Measurements from ENCODE around the gene TTI1.

The TTI1 gene

GRCh38 chr20:37948956-37949355 is 84.3 kb downstream of the TTI1 start:
- Histone ChIP-seq H3K9ac (ENCODE audit: low read length) (no peak overlapping the region), H3K4me2 (ENCODE audit: low read length) (no peak overlapping the region), H3K4me1 (ENCODE audit: insufficient read depth, low read length, severe bottlenecking) (no peaks in the 10 kb centered on the region), H3K36me3 (ENCODE audit: insufficient read depth, low read length) (no peaks in the 10 kb centered on the region; the same call in 1 of the 2 replicates), H3K27ac (ENCODE audit: low read depth, low read length, poor library complexity, severe bottlenecking) (no peak overlapping the region), H3K9me2 (ENCODE audit: low read depth, low read length) (no peaks in the 10 kb centered on the region), H3K9me3 (ENCODE audit: low read length) (peaks cover 5% of the 10 kb centered on the region; the same call in 1 of the 2 replicates), H2AFZ (ENCODE audit: low read length) (no peak overlapping the region), H3K27me3 (ENCODE audit: insufficient read depth, low read length) (peaks cover 4% of the 10 kb centered on the region; the same call in 1 of the 2 replicates), H4K20me1 (ENCODE audit: insufficient read depth, low read length) (no peaks in the 10 kb centered on the region), H3K4me3 (ENCODE audit: low read depth, low read length, poor library complexity, severe bottlenecking) (no peak overlapping the region), H3K79me2 (ENCODE audit: insufficient read depth, low read length) (no peaks in the 10 kb centered on the region), H3F3A (ENCODE audit: insufficient read depth, low read length) (no peaks in the 10 kb centered on the region)
- no peak for TF ChIP-seq EZH2 (IDR thresholded peaks at IDR 0.05; ENCODE audit: borderline replicate concordance, low read length)
- TF ChIP-seq CTCF (IDR thresholded peaks at IDR 0.05; ENCODE audit: low read length): no peak

- no peak overlapping the region for H3K4me3 ChIP-seq (ENCODE audit: low read depth, low read length, poor library complexity, severe bottlenecking)
- H3K9me2 ChIP-seq (ENCODE audit: low read depth, low read length): no peaks in the 10 kb centered on the region
- H4K20me1 ChIP-seq (ENCODE audit: insufficient read depth, low read length): no peaks in the 10 kb centered on the region
- H3K27ac ChIP-seq (ENCODE audit: low read depth, low read length, poor library complexity, severe bottlenecking): no peak overlapping the region
- peaks cover 4% of the 10 kb centered on the region; the same call in 1 of the 2 replicates for H3K27me3 ChIP-seq (ENCODE audit: insufficient read depth, low read length)
- H3K9ac ChIP-seq (ENCODE audit: low read length): no peak overlapping the region
- peaks cover 6% of the 10 kb centered on the region for H3K4me1 ChIP-seq (ENCODE audit: insufficient read depth, low read length, severe bottlenecking)
- TF ChIP-seq CTCF (IDR thresholded peaks at IDR 0.05; ENCODE audit: low read length) (no peak), EZH2 (IDR thresholded peaks at IDR 0.05; ENCODE audit: borderline replicate concordance, low read length) (no peak)
- H2AFZ ChIP-seq (ENCODE audit: low read length): no peak overlapping the region
- H3F3A ChIP-seq (ENCODE audit: insufficient read depth, low read length): no peaks in the 10 kb centered on the region
- H3K9me3 ChIP-seq (ENCODE audit: low read length): peaks cover 5% of the 10 kb centered on the region; the same call in 1 of the 2 replicates
- H3K4me2 ChIP-seq (ENCODE audit: low read length): no peak overlapping the region
- no peaks in the 10 kb centered on the region; the same call in 1 of the 2 replicates for H3K36me3 ChIP-seq (ENCODE audit: insufficient read depth, low read length)
- H3K79me2 ChIP-seq (ENCODE audit: insufficient read depth, low read length): no peaks in the 10 kb centered on the region
Measured at GRCh38 chr20:37947943-37948342, 85.3 kb downstream of the TTI1 start.

GRCh38 chr20:37946946-37947345 is 86.3 kb downstream of the TTI1 start:
- H3F3A ChIP-seq (ENCODE audit: insufficient read depth, low read length): no peaks in the 10 kb centered on the region
- no peak overlapping the region for H3K27ac ChIP-seq (ENCODE audit: low read depth, low read length, poor library complexity, severe bottlenecking)
- H3K9ac ChIP-seq (ENCODE audit: low read length): no peak overlapping the region
- peaks cover 5% of the 10 kb centered on the region; the same call in 1 of the 2 replicates for H3K9me3 ChIP-seq (ENCODE audit: low read length)
- peaks cover 4% of the 10 kb centered on the region; the same call in 1 of the 2 replicates for H3K27me3 ChIP-seq (ENCODE audit: insufficient read depth, low read length)
- no peak overlapping the region for H3K4me2 ChIP-seq (ENCODE audit: low read length)
- H4K20me1 ChIP-seq (ENCODE audit: insufficient read depth, low read length): no peaks in the 10 kb centered on the region
- no peaks in the 10 kb centered on the region for H3K9me2 ChIP-seq (ENCODE audit: low read depth, low read length)
- H3K4me1 ChIP-seq (ENCODE audit: insufficient read depth, low read length, severe bottlenecking): peaks cover 7% of the 10 kb centered on the region
- no peak for TF ChIP-seq CTCF (IDR thresholded peaks at IDR 0.05; ENCODE audit: low read length)
- no peak for TF ChIP-seq EZH2 (IDR thresholded peaks at IDR 0.05; ENCODE audit: borderline replicate concordance, low read length)
- no peaks in the 10 kb centered on the region for H3K79me2 ChIP-seq (ENCODE audit: insufficient read depth, low read length)
- no peak overlapping the region for H3K4me3 ChIP-seq (ENCODE audit: low read depth, low read length, poor library complexity, severe bottlenecking)
- H3K36me3 ChIP-seq (ENCODE audit: insufficient read depth, low read length): no peaks in the 10 kb centered on the region; the same call in 1 of the 2 replicates
- no peak overlapping the region for H2AFZ ChIP-seq (ENCODE audit: low read length)
